Stimulated activated memory B cell treated with anti-CD40 and anti-IgM and Interleukin-4, amounts not matched to agents 10 μg/mL and 1 μg/mL and 100 μg/mL, for 72 hours (primary cell): Measurements from ENCODE around the gene MAP2K5.

Experiments
- ATAC-seq: fragments of 150-1000 bp; cut with Tn5 transposase; 2 replicates; pipeline ENCODE4 v1.10.0; 2021
- H3K27ac Mint-ChIP-seq: one replicate; pipeline ENCODE4 v1.8.0; 2022; ENCODE audit warnings: mild to moderate bottlenecking, mixed read lengths
- H3K27me3 Mint-ChIP-seq: one replicate; pipeline ENCODE4 v1.8.0; 2022; ENCODE audit warnings: mixed read lengths
- H3K36me3 Mint-ChIP-seq: one replicate; pipeline ENCODE4 v1.8.0; 2022; ENCODE audit warnings: mixed read lengths
- H3K4me1 Mint-ChIP-seq: one replicate; pipeline ENCODE4 v1.8.0; 2022; ENCODE audit warnings: mixed read lengths
- H3K4me3 Mint-ChIP-seq: one replicate; pipeline ENCODE4 v1.8.0; 2022; ENCODE audit warnings: mild to moderate bottlenecking, moderate library complexity, mixed read lengths
- H3K9me3 Mint-ChIP-seq: one replicate; pipeline ENCODE4 v1.8.0; 2022; ENCODE audit warnings: mixed read lengths

MAP2K5 gene

DNA sequence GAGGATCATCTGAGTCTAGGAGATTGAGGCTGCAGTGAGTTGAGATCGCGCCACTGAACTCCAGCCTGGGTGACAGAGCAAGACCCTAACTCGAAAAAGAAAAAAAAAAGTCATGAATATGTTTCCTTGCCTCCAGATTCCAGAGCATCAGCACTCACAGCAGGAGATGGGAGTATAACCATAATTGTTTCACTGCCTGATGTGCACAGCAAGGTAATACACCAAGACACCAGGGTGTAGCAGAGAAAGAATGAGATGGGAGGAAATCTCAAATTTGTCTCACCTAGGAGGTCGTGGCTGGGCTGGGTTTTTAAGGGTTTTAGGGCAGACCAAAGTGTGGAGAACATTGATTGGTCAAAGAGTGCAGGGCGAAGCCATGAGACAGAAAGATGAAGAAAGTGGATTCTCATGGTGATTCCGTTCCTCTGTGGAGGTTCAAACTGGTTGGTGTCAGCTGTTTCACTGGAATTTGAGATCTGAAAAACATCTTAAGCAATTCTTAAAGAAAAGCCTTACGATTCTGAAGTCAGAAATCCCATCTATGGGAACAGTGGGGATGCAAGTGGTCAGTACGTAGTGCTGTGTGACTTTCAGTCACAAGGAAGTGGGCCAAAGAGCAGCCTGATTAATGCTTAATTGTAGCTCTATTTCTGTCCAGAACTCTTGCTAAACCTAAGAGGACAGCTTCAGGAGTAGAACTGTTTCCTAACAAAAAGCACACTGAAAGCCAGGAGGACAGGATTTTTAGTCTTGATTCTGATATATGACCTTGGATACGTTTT, 29.4 kb upstream of the MAP2K5 start:
- no peak for ATAC-seq
- H3K27ac Mint-ChIP-seq, result no peak overlapping the region
- peaks cover 31% of the 10 kb centered on the region for H3K36me3 Mint-ChIP-seq
- H3K9me3 Mint-ChIP-seq, result no peaks in the 10 kb centered on the region
- H3K4me1 Mint-ChIP-seq, result no peaks in the 10 kb centered on the region
- no peak overlapping the region for H3K4me3 Mint-ChIP-seq
- no peaks in the 10 kb centered on the region for H3K27me3 Mint-ChIP-seq

DNA sequence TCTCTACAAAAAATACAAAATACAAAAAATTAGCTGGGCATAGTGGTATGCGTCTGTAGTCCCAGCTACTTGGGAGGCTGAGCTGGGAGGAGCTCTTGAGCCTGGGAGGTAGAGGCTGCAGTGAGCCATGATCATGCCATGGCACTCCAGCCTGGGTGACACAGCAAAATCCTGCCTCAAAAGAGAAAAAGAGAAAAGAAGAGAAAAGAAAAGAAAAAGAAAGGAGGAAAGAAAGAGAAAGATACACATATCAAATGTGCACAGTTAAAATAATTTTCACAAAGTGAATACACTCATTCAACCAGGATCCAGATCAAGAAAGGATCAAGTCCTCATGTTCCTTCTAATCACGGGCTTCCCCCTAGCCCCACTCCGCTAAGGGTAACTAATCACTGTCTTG, 27.4 kb upstream of the MAP2K5 start:
- Mint-ChIP-seq H3K27ac (no peak overlapping the region), H3K36me3 (peaks cover 35% of the 10 kb centered on the region), H3K27me3 (no peaks in the 10 kb centered on the region), H3K9me3 (no peaks in the 10 kb centered on the region), H3K4me1 (no peaks in the 10 kb centered on the region), H3K4me3 (no peak overlapping the region)
- ATAC-seq, result no peak

DNA sequence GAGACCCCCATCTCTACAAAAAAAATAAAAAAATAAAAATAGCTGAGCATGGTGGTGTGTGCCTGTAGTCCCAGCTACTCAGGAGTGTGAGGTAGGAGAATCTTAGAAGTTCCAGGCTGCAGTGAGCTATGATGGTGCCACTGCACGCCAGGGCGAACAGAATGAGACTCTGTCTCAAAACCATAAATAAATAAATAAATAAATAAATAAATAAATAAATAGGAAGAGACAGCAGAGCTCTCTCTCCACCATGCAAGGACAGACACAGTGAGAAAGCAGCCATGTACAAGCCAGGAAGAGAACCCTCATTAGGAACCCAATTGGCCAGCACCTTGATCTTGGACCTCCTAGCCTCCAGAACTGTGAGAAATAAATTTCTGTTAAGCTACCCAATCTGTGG, 26.9 kb upstream of the MAP2K5 start:
- no peaks in the 10 kb centered on the region for H3K9me3 Mint-ChIP-seq
- ATAC-seq, result no peak
- H3K27ac Mint-ChIP-seq, result no peak overlapping the region
- no peak overlapping the region for H3K4me3 Mint-ChIP-seq
- no peaks in the 10 kb centered on the region for H3K4me1 Mint-ChIP-seq
- peaks cover 31% of the 10 kb centered on the region for H3K36me3 Mint-ChIP-seq
- H3K27me3 Mint-ChIP-seq, result no peaks in the 10 kb centered on the region

DNA sequence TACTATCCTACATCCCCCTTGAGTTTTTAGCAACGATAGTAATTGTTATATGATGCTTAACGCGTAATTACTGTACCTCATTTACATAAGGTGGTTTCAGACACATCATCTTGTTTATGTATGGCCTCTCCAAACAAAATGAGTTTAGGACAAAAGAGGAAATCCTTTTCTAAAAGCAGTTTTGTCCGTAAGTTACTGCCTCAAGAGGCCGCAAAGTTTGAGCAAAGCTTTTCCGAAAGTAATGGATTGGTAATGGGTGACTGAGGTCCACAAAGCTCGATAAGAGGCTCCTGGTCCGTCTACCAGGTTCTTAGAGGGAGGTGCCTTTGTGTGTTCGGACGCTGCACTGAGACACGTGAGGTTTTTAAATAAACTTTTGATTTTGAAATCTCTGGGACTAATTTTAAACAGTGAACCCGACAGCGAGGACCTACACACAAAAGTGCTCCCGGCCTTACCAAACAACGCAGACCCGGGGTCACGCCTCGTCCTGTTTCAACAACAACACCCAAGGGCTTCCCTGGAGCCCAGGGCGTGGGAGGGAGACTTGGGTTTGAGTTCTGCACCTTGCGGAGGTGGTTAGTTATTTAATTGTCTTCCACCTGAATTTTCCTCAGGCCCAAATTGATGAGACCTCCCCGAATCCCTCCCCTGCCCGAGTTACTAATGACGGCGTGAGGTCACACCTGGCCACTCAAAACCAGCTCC, 22.0 kb upstream of the MAP2K5 start:
- Mint-ChIP-seq H3K36me3 (peaks cover 5% of the 10 kb centered on the region), H3K4me1 (peaks cover 14% of the 10 kb centered on the region), H3K4me3 (peak overlapping the region; percentile 84), H3K9me3 (no peaks in the 10 kb centered on the region), H3K27me3 (no peaks in the 10 kb centered on the region), H3K27ac (peak overlapping the region; percentile 94)
- ATAC-seq, result no peak

DNA sequence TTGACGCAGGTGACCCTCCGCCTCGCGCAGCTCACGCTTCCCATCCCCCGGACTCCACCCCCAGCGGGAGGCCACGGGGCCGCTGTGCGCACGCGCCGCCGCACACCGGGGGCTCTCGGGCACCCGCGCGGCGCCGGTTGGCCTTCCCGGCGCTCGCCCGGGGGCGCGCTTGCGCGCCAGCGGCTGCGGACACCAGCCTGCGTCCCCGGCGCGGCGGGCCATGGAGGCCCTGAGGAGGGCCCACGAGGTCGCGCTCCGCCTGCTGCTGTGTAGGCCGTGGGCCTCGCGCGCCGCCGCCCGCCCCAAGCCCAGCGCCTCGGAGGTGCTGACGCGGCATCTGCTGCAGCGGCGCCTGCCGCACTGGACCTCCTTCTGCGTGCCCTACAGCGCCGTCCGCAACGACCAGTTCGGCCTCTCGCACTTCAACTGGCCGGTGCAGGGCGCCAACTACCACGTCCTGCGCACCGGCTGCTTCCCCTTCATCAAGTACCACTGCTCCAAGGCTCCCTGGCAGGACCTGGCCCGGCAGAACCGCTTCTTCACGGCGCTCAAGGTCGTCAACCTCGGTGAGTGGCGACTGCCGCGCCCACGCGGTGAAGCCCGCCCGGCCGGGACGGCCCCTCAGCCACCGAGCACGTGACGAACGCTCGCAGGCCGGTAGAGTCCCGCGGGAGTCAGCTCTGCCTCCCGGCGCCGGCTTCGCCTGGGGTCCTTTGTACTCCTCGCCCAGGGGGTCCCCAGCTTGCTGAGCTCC, 21.3 kb upstream of the MAP2K5 start, which contains the start of gene C15orf61:
Gene C15orf61, plus strand, starts transcription at position 103 of the 754 bp plus-strand sequence. Its CDS starts 118 bp downstream, at position 221.
- Mint-ChIP-seq H3K9me3 (no peaks in the 10 kb centered on the region), H3K4me1 (peaks cover 14% of the 10 kb centered on the region), H3K4me3 (peak within 1 kb of the TSS; percentile 89), H3K36me3 (peaks cover 5% of the 10 kb centered on the region), H3K27me3 (no peaks in the 10 kb centered on the region), H3K27ac (peak within 1 kb of the TSS; percentile 94)
- ATAC-seq, result peak; percentile 93

DNA sequence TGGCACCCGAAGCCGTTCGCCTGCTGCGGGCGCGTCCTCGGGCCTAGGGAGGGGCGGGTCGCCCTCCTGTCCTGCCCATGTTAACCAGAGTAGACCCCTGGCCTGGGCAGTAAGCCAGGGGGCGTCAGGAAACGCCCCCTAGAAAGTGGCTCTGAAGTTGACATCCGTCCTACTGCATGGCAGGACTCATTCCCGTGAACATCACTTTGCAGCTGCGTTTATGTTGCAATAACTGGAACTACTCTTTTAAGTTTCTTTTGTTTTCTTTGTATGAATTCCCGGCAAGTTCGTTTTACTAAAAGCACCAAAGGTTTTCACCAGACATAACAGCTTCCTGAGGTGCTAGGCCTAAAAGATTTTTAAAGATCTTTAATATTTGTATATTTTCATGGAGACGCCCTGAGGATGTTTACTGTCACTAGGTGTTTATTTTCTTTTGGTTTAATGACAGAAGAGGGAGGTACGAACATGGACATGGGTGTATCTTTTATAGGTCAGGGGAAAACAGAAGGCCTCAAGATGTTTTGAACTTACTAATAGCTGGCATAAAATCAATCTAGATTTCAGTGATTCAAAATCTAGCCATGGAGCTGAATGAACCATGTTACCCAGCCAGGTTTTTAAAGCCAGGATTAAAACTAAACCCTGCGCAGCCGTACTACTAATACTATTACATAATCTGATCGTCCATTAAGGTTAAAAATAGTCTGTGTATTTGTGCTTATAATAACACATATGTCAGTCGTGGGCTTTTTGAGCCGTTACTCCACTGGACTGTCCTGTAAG, 20.5 kb upstream of the MAP2K5 start:
- no peaks in the 10 kb centered on the region for H3K27me3 Mint-ChIP-seq
- H3K36me3 Mint-ChIP-seq, result peaks cover 5% of the 10 kb centered on the region
- peak overlapping the region; percentile 94 for H3K27ac Mint-ChIP-seq
- ATAC-seq, result no peak
- H3K9me3 Mint-ChIP-seq, result no peaks in the 10 kb centered on the region
- H3K4me1 Mint-ChIP-seq, result peaks cover 14% of the 10 kb centered on the region
- H3K4me3 Mint-ChIP-seq, result peak overlapping the region; percentile 89

DNA sequence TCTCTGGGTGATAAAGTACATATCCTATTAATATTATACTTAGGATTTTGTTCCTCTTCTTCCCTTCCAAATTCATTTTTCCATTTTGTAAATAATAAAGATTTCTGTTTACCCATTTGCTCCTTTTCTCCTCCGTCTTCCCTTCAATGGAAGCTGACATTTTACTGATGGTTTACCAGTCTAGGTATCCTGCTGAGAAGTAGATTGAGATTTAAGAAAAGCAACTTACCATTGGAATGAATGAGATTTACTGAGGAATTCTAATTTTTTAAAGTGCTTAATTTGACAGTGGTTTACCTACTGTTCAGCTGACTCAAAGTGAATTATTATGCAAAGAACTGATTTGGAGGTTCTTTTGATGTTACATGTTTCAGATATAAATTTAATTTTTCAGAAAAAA, 19.2 kb upstream of the MAP2K5 start:
- no peak for ATAC-seq
- H3K9me3 Mint-ChIP-seq, result no peaks in the 10 kb centered on the region
- peaks cover 14% of the 10 kb centered on the region for H3K4me1 Mint-ChIP-seq
- H3K27me3 Mint-ChIP-seq, result no peaks in the 10 kb centered on the region
- no peak overlapping the region for H3K27ac Mint-ChIP-seq
- H3K36me3 Mint-ChIP-seq, result peaks cover 5% of the 10 kb centered on the region
- H3K4me3 Mint-ChIP-seq, result no peak overlapping the region

DNA sequence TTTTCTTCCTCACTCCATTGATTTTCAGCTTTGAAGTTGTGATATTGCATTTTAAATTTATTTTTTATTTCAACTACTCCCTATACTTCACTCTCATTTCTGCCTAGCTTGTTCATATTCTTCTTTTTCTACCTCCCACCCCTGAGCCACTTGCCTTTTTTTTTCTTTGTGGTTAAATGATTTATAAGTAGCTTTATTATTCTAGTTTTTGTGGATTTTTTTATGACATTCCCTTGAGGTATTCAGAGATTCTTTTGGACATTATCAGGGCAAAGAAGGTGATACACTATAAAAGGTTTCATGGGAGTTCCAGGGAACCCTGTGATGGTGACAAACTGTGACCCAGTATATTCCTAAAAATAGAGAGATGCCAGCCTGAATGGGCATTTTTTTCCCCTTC, 18.3 kb upstream of the MAP2K5 start:
- H3K27ac Mint-ChIP-seq, result no peak overlapping the region
- no peaks in the 10 kb centered on the region for H3K36me3 Mint-ChIP-seq
- no peaks in the 10 kb centered on the region for H3K9me3 Mint-ChIP-seq
- H3K4me3 Mint-ChIP-seq, result no peak overlapping the region
- ATAC-seq, result no peak
- peaks cover 14% of the 10 kb centered on the region for H3K4me1 Mint-ChIP-seq
- no peaks in the 10 kb centered on the region for H3K27me3 Mint-ChIP-seq

DNA sequence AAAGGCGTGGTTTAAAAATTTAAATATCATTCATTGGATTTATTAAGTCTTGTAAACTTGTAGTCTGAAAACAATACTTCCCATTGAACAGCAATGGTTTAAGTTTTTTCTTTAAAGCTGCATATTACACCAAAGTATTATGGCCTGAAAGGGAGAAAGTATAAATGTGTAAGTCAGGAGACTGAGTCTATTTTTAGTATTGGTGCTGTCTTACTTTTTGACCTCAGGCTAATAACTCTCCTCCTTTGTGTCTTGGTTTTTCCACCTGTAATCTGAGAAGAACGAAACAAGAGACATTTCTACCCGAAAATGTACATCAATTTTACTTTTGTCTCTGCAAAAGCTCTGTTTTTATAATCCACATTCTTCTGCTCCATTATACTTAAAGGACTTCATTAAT, 14.0 kb upstream of the MAP2K5 start:
- Mint-ChIP-seq H3K4me1 (no peaks in the 10 kb centered on the region), H3K27ac (no peak overlapping the region), H3K27me3 (no peaks in the 10 kb centered on the region), H3K4me3 (no peak overlapping the region), H3K9me3 (no peaks in the 10 kb centered on the region), H3K36me3 (no peaks in the 10 kb centered on the region)
- ATAC-seq, result no peak

DNA sequence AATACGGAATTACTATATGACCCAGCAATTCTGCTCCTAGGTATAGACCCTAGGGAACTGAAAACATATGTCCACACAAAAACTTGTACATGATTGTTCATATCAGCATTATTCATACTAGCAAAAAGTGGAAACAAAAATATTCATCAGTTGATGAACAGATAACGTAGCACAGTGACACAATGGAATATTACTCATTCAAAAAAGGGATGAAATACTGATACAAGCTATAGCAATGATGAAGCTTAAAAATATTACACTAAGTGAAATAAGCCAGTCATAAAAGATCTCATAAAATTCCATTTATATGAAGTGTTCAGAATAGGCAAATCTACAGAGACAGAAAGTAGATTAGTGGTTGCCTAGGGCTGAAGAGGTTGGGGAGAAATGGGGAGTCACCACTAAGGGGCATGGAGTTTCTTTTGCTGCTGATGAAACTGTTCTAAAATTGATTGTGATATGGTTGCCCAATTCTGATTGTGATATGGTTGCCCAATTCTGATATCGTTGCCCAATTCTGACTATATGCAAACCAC, 11.1 kb upstream of the MAP2K5 start:
- no peak for ATAC-seq
- no peak overlapping the region for H3K4me3 Mint-ChIP-seq
- H3K36me3 Mint-ChIP-seq, result no peaks in the 10 kb centered on the region
- no peaks in the 10 kb centered on the region for H3K9me3 Mint-ChIP-seq
- H3K4me1 Mint-ChIP-seq, result no peaks in the 10 kb centered on the region
- H3K27ac Mint-ChIP-seq, result no peak overlapping the region
- no peaks in the 10 kb centered on the region for H3K27me3 Mint-ChIP-seq

DNA sequence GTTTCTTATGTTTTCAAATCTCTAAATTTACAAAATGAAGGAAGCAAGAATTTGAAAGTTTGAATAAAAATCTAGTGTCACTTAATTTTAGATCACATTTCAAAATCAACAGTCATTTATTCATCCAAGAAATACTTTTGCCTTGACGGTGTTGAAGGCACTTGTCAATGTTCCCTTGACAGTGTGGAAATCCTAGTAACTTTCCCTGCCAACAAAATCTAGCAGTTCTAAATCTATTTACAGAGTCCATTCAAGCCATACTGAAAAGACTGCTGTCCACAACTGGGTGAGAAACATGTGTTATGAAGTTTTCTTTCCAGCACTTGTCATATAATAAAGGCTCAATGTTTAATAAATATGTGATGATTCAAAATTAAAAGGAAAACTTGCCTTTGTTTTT, 8.6 kb upstream of the MAP2K5 start:
- H3K36me3 Mint-ChIP-seq, result no peaks in the 10 kb centered on the region
- peaks cover 15% of the 10 kb centered on the region for H3K27me3 Mint-ChIP-seq
- no peak overlapping the region for H3K4me3 Mint-ChIP-seq
- no peaks in the 10 kb centered on the region for H3K9me3 Mint-ChIP-seq
- H3K27ac Mint-ChIP-seq, result no peak overlapping the region
- peaks cover 6% of the 10 kb centered on the region for H3K4me1 Mint-ChIP-seq
- ATAC-seq, result no peak

DNA sequence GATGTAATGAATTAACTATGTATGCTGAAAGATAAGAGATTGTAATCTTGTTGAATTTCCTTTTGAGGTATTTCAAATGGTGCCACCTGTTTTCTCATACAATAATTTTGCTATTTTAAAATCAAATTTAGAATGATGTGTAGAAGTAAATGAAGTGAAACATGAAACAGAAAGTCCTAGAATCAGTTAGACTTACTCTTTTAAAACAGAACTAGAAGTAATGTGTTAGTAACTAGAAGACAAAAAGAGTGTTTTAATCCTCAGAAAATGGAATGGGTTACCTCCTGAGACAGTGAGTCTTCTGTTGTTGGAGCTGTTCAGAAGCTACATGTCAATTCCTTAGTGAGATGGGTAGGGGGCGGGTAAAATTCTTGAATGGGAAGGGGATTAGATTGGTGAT, 8.1 kb upstream of the MAP2K5 start:
- no peak overlapping the region for H3K27ac Mint-ChIP-seq
- no peaks in the 10 kb centered on the region for H3K36me3 Mint-ChIP-seq
- peaks cover 11% of the 10 kb centered on the region for H3K4me1 Mint-ChIP-seq
- H3K9me3 Mint-ChIP-seq, result no peaks in the 10 kb centered on the region
- no peak overlapping the region for H3K4me3 Mint-ChIP-seq
- ATAC-seq, result no peak
- H3K27me3 Mint-ChIP-seq, result peaks cover 15% of the 10 kb centered on the region

DNA sequence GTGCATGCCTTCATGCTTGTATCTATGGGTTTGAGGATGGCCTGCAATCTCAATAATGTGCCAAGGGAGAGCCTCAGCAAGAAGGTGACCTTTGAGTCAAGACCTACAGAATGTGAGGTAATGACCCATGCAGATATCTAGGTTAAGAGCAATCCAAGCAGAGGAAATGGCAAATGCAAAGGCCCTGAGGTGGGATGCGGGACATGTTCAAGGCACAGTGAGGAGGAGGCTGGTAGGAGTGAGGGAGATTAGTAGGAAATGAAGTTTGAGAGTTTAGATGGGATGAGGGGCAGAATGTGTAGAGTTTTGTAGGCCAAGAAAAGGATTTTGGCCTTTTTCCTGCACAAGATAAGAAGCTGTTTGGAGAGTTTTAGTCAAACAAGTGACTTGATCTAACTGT, 4.7 kb upstream of the MAP2K5 start:
- no peak for ATAC-seq
- Mint-ChIP-seq H3K27ac (no peak overlapping the region), H3K4me3 (no peak overlapping the region), H3K9me3 (no peaks in the 10 kb centered on the region), H3K36me3 (no peaks in the 10 kb centered on the region), H3K27me3 (peaks cover 15% of the 10 kb centered on the region), H3K4me1 (peaks cover 29% of the 10 kb centered on the region)

DNA sequence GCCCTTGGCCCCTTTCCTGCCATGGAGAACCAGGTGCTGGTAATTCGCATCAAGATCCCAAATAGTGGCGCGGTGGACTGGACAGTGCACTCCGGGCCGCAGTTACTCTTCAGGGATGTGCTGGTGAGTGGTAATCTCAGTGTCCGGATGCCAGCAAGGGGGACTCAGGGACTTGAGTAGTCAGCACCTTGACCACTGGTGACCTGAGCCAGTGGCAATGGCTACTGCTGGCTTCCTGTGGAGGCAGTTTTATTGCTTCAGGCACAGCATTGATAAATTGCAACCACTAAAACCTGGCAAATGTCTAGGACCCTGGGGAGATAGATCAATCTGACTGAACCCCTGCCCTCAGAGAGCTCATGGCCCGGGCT, 830 bp downstream of the MAP2K5 start:
- peaks cover 54% of the 10 kb centered on the region for H3K4me1 Mint-ChIP-seq

DNA sequence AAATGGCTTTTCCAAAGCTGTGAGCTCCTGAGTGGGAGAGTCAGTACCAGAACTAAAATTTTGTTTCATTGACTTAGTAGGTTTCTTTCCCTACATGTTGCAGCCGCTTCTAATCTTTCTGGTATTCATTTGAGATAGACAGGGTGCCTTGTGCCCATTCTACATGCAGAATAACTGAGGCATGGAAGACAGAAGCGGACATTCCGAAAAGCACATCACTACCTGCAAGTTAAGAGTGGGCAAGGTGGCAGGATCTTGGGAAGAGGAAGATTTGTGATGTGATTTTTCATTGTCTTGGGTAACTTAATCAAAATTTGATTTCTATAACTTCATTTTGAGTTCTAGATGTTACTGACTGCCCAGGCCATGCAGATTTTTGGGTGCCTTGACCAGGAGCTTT, 2.0 kb downstream of the MAP2K5 start:
- Mint-ChIP-seq H3K27me3 (no peaks in the 10 kb centered on the region), H3K4me1 (peaks cover 55% of the 10 kb centered on the region), H3K36me3 (peaks cover 19% of the 10 kb centered on the region), H3K9me3 (no peaks in the 10 kb centered on the region), H3K27ac (peak overlapping the region; percentile 95), H3K4me3 (no peak overlapping the region)
- ATAC-seq, result no peak

More for the DNA sequence above, 830 bp downstream of the MAP2K5 start:
- peaks cover under 1% of the 10 kb centered on the region for H3K27me3 Mint-ChIP-seq
- no peaks in the 10 kb centered on the region for H3K9me3 Mint-ChIP-seq
- peaks cover 14% of the 10 kb centered on the region for H3K36me3 Mint-ChIP-seq
- H3K4me3 Mint-ChIP-seq, result peak overlapping the region; percentile 98
- H3K27ac Mint-ChIP-seq, result peak overlapping the region; percentile 95
- no peak for ATAC-seq
